Calu3 (cell line): ENCODE results near the gene RSL1D1. TPM values are rescaled to one million over a fixed set of nuclear protein-coding genes. Genes with fewer than 3 reads are reported as not detected.
"Not testable (repeated sequence)": the region's sequence is repeated elsewhere in the genome, so short reads cannot be mapped to it uniquely, and the experiment has no call there.

Experiments used
- BruUV-seq: library from RNA; stranded (reverse); fragments of 400-500 nt; replicated peaks from 2 replicates; lab custom pipeline; 2021; lab: Mats Ljungman, UMichigan
- CTCF ChIA-PET: fragments of 300-600 bp; sonication (Branson Sonifier 250); formaldehyde crosslinking; loops from one replicate; lab custom pipeline; 2022; ENCODE audit warnings: antibody characterized with exemption; lab: Charles Lee
- DNase-seq: peaks from one replicate; pipeline ENCODE4 v3.0.0; 2022
- H3K27ac Mint-ChIP-seq: one replicate; pipeline ENCODE4 v1.8.0; 2022; ENCODE audit warnings: mixed read lengths; ENCODE audit not compliant: unreplicated experiment
- H3K27me3 Mint-ChIP-seq: one replicate; pipeline ENCODE4 v1.8.0; 2022; ENCODE audit warnings: mixed read lengths; ENCODE audit not compliant: unreplicated experiment
- H3K36me3 Mint-ChIP-seq: one replicate; pipeline ENCODE4 v1.8.0; 2022; ENCODE audit warnings: mild to moderate bottlenecking, moderate library complexity, mixed read lengths; ENCODE audit not compliant: insufficient read depth, unreplicated experiment
- H3K4me1 Mint-ChIP-seq: one replicate; pipeline ENCODE4 v1.8.0; 2022; ENCODE audit warnings: mild to moderate bottlenecking, low read depth, mixed read lengths; ENCODE audit not compliant: unreplicated experiment
- H3K4me3 Mint-ChIP-seq: one replicate; pipeline ENCODE4 v1.8.0; 2022; ENCODE audit warnings: mild to moderate bottlenecking, low read depth, moderate library complexity, mixed read lengths; ENCODE audit not compliant: unreplicated experiment
- H3K9me3 Mint-ChIP-seq: one replicate; pipeline ENCODE4 v1.8.0; 2022; ENCODE audit warnings: low read depth, mixed read lengths; ENCODE audit not compliant: unreplicated experiment
- intact Hi-C: fragments of 100-400 bp; cut with micrococcal nuclease; formaldehyde crosslinking; loops from one replicate; pipeline ENCODE4 v1.10.0; 2022; ENCODE audit not compliant: unreplicated experiment
- total RNA-seq: library from RNA; stranded (reverse); gene quantifications from 2 replicates; pipeline ENCODE4 v1.2.3, GENCODE V29; 2022
- TF ChIP-seq, protein P1 (sequence below): fragments of 200-600 bp; IDR thresholded peaks from one replicate; pipeline ENCODE4 v1.8.0; 2022; ENCODE audit warnings: antibody characterized with exemption; ENCODE audit not compliant: unreplicated experiment

Gene RSL1D1
- total RNA-seq, 1 experiment from 2014 or later, result 239 TPM

DNA sequence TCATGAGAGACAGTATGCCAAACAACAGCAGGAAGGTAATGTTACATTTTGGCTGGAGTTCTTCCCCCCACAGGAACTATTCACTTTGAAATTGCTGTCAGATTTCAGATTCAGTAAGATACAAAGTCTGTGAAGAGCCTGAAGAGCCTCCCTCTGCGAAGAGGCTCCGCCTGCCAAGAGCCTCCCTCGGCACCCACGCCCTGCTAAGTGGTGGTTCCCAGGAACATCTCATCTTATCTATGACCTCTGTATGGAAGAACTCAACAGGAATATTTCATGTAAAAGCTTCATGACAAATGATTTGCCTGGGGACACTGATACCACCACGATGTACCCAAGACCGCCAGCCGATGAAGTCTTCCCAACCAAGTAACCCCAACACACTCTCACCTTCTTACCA is 57.5 kb downstream of the RSL1D1 start:
- intact Hi-C loops, result loop anchor here (5.0 kb wide), 1 partner anchor 37 kb away; no protein-coding TSS in a partner anchor
- H3K27me3 Mint-ChIP-seq, result no peaks in the 10 kb centered on the region
- CTCF ChIA-PET, result no interaction called here
- TF ChIP-seq, protein P1, sequence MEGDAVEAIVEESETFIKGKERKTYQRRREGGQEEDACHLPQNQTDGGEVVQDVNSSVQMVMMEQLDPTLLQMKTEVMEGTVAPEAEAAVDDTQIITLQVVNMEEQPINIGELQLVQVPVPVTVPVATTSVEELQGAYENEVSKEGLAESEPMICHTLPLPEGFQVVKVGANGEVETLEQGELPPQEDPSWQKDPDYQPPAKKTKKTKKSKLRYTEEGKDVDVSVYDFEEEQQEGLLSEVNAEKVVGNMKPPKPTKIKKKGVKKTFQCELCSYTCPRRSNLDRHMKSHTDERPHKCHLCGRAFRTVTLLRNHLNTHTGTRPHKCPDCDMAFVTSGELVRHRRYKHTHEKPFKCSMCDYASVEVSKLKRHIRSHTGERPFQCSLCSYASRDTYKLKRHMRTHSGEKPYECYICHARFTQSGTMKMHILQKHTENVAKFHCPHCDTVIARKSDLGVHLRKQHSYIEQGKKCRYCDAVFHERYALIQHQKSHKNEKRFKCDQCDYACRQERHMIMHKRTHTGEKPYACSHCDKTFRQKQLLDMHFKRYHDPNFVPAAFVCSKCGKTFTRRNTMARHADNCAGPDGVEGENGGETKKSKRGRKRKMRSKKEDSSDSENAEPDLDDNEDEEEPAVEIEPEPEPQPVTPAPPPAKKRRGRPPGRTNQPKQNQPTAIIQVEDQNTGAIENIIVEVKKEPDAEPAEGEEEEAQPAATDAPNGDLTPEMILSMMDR, result no peak
- no TSS peak for BruUV-seq
- H3K4me1 Mint-ChIP-seq, result peaks cover 57% of the 10 kb centered on the region
- H3K27ac Mint-ChIP-seq, result no peak overlapping the region
- no peaks in the 10 kb centered on the region for H3K9me3 Mint-ChIP-seq
- H3K4me3 Mint-ChIP-seq, result no peak overlapping the region
- peaks cover 69% of the 10 kb centered on the region for H3K36me3 Mint-ChIP-seq
- no peak for DNase-seq

DNA sequence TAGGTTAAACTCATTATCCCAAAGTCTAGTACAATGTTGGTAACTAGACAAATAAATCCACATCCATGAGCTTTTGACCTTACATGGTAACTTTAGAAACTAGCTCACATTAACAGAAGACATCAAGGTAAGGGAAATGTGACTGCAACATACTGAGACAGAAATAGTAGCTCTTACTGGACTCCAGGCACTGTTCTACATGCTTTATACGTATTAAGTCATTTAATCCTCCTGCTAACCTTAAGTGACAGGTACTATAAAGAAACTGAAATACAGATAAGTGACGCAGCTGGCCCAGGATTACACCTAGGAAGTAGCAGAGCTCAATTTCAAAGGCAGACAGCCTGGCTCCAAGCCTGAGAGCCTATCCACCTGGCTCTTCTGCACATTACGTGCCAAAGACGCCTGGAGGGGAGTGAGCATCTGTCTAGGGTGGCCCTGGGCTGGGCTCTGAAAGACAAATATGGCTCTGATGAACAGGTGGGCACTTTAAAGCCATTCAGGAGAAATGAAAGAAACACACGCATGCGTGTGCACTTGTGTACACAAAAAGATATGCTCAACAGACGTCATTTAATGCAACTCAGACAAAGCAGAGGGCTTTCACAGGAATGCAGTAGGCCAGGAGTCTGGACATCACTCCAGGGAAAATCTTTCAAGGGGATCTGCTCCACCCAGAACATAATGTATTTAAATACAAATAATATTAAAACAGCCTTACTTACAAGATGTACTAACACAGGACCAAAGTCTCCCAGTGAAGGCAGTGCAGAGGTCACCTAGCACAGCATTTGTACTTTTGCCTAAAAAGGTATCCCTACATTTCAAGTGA is 58.7 kb downstream of the RSL1D1 start:
- BruUV-seq, result no TSS peak
- Mint-ChIP-seq H3K36me3 (peaks cover 67% of the 10 kb centered on the region), H3K27ac (no peak overlapping the region), H3K9me3 (no peaks in the 10 kb centered on the region), H3K4me1 (peaks cover 60% of the 10 kb centered on the region), H3K4me3 (no peak overlapping the region), H3K27me3 (no peaks in the 10 kb centered on the region)
- TF ChIP-seq, protein P1, result no peak
- intact Hi-C loops, result loop anchor here (5.0 kb wide), 1 partner anchor 35 kb away; no protein-coding TSS in a partner anchor
- no peak for DNase-seq
- CTCF ChIA-PET, result interaction anchor here (0.6 to 1.2 kb wide), 2 partner anchors 10 to 109 kb away, joined by 3 read pairs; no protein-coding TSS in a partner anchor

DNA sequence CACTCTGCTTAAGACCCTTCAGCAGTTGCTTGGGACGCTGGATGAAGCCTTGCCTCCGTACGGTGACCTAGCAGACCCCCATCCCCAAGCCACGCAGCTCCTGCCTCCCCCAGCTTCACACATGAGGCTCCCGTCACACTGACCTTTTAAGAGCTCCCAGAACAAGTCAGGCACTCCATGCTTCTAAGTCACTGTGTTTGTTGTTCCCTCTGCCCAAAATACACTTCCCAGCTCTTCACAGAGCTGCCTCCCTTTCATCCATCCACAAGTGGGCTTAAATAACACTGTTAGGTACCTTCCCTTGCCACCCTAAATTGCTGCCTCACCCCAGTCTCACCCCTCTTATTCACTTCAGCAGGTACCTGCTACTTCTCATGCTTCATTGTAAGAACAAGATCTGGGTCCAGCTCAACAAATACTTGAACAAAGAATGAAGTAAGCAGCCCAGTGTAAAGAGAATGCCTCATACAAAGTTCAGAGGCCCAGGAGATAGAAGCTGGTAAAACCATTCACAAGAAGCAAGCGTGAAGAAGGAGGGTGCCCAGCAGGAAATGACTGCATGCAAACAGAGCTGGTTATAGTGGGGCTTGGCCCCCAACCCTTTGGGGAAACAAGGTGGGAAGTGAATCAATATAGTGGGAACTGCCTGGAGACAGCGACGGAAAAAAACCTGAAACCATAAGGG is 60.1 kb downstream of the RSL1D1 start:
- Mint-ChIP-seq H3K36me3 (peaks cover 65% of the 10 kb centered on the region), H3K4me1 (peaks cover 74% of the 10 kb centered on the region), H3K27ac (peak overlapping the region; percentile 2), H3K9me3 (no peaks in the 10 kb centered on the region), H3K27me3 (no peaks in the 10 kb centered on the region), H3K4me3 (no peak overlapping the region)
- intact Hi-C loops, result loop anchor here (5.0 kb wide), 1 partner anchor 34 kb away; no protein-coding TSS in a partner anchor
- CTCF ChIA-PET, result interaction anchor here (0.6 to 1.2 kb wide), 3 partner anchors 8 to 163 kb away, joined by 3 to 4 read pairs (median 3); no protein-coding TSS in a partner anchor
- DNase-seq, result no peak
- TF ChIP-seq, protein P1, result no peak
- no TSS peak for BruUV-seq

DNA sequence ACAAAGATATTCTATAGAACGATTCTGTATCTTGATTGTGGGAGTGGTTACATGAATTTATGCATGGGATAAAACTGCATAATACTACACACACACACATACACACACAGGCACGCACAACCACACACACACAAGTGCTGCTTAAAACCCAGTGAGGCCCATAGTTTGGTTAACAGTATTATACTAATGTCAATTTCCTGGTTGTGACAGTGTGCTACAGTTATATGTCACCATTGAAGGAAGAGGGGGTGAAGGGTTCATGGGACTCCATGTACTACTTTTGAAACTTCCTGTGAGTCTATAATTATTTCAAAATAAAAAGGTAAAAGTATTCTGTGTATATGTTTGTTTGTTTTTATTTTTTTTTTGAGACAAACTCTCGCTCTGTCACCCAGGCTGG is 62.4 kb downstream of the RSL1D1 start:
- CTCF ChIA-PET, result no interaction called here
- BruUV-seq, result no TSS peak
- intact Hi-C loops, result no loop called here
- Mint-ChIP-seq H3K27ac (no peak overlapping the region), H3K4me1 (peaks cover 65% of the 10 kb centered on the region), H3K36me3 (peaks cover 41% of the 10 kb centered on the region), H3K27me3 (no peaks in the 10 kb centered on the region), H3K9me3 (no peaks in the 10 kb centered on the region), H3K4me3 (no peak overlapping the region)
- DNase-seq, result no peak
- TF ChIP-seq, protein P1, result no peak

DNA sequence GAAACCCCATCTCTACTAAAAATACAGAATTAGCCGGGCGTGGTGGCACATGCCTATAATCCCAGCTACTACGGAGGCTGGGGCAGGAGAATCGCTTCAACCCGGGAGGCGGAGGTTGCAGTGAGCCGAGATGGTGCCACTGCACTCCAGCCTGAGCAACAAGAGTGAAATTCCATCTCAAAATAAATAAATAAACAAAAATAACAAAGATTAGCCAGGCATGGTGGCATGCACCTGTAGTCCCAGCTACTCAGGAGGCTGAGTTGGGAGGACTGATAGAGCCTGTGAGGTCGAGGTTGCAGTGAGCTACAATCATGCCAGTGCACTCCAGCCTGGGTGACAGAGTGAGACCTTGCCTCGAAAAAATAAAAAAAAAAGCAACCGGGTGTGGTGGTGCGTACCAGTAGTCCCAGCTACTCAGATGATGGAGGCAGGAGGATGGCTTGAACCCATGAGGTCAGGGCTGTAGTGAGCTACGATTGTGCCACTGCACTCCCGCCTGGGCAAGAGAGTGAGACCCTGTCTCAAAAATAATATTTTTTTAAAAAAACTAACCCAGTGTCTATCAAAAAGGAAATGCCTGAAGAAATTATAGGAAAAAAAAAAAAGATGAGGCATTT is 66.3 kb downstream of the RSL1D1 start:
- H3K9me3 Mint-ChIP-seq, H3K27ac Mint-ChIP-seq, CTCF ChIA-PET, DNase-seq, BruUV-seq, H3K27me3 Mint-ChIP-seq, H3K4me3 Mint-ChIP-seq, intact Hi-C loops: not testable (repeated sequence)
- Mint-ChIP-seq H3K36me3 (peaks cover 59% of the 10 kb centered on the region), H3K4me1 (peaks cover 58% of the 10 kb centered on the region)

DNA sequence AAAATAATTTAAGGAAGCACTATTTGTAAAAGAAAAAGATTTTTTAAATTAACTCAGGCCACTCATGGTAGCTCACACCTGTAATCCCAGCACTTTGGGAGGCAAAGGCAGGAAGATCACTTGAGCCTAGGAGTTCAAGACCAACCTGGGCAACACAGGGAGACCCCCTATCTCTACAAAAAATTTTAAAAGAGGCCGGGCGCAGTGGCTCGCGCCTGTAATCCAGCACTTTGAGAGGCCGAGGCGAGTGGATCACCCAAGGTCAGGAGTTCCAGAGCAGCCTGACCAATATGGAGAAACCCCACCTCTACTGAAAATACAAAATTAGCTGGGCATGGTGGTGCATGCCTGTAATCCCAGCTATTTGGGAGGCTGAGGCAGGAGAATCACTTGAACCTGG is 67.0 kb downstream of the RSL1D1 start:
- Mint-ChIP-seq H3K27ac (peak overlapping the region; percentile 89), H3K36me3 (peaks cover 65% of the 10 kb centered on the region), H3K4me1 (peaks cover 55% of the 10 kb centered on the region)
- BruUV-seq, CTCF ChIA-PET, H3K9me3 Mint-ChIP-seq, H3K4me3 Mint-ChIP-seq, DNase-seq, H3K27me3 Mint-ChIP-seq, intact Hi-C loops: not testable (repeated sequence)
